Measurements from ENCODE around the gene LARGE1. TPM values are rescaled to one million over a fixed set of nuclear protein-coding genes. Genes with fewer than 3 reads are reported as not detected.
"Not testable (repeated sequence)": the region's sequence is repeated elsewhere in the genome, so short reads cannot be mapped to it uniquely, and the experiment has no call there.

Gene LARGE1
- total RNA-seq, 1 donor from 2014 or later, result 16.4 TPM

GRCh38 chr22:33883961-33884808 is 36.1 kb downstream of the LARGE1 start:
- DNase-seq, result no peak

GRCh38 chr22:33883561-33883960 is 36.7 kb downstream of the LARGE1 start:
- DNase-seq, result no peak

- no peak for DNase-seq
Observed at GRCh38 chr22:33882991-33883390, 37.3 kb downstream of the LARGE1 start.

- no peak for DNase-seq
Observed at GRCh38 chr22:33880986-33881385, 39.3 kb downstream of the LARGE1 start.

- DNase-seq, result no peak
Observed at GRCh38 chr22:33879796-33880195, 40.5 kb downstream of the LARGE1 start.

- DNase-seq, result no peak
Observed at GRCh38 chr22:33875316-33875715, 45.0 kb downstream of the LARGE1 start.

GRCh38 chr22:33874206-33874605 is 46.1 kb downstream of the LARGE1 start:
- no peak for DNase-seq

- no peak for DNase-seq
Observed at GRCh38 chr22:33873666-33874065, 46.6 kb downstream of the LARGE1 start.

- no peak for DNase-seq
Observed at GRCh38 chr22:33873186-33873585, 47.1 kb downstream of the LARGE1 start.

- no peak for DNase-seq
Observed at GRCh38 chr22:33871935-33872334, 48.3 kb downstream of the LARGE1 start.

- DNase-seq, result no peak
Observed at GRCh38 chr22:33869946-33870345, 50.3 kb downstream of the LARGE1 start.

- no peak for DNase-seq
Observed at GRCh38 chr22:33867971-33868370, 52.3 kb downstream of the LARGE1 start.

GRCh38 chr22:33867118-33867866 is 53.0 kb downstream of the LARGE1 start:
- no peak for DNase-seq

GRCh38 chr22:33866511-33866910 is 53.8 kb downstream of the LARGE1 start:
- DNase-seq, result no peak

GRCh38 chr22:33865996-33866395 is 54.3 kb downstream of the LARGE1 start:
- DNase-seq, result no peak

GRCh38 chr22:33865248-33865647 is 55.0 kb downstream of the LARGE1 start:
- DNase-seq, result no peak

- no peak for DNase-seq
Observed at GRCh38 chr22:33864723-33865130, 55.5 kb downstream of the LARGE1 start.

- DNase-seq, result no peak
Observed at GRCh38 chr22:33861216-33861875, 58.9 kb downstream of the LARGE1 start.

- DNase-seq, result no peak
Observed at GRCh38 chr22:33860386-33860785, 59.9 kb downstream of the LARGE1 start.

GRCh38 chr22:33859311-33859710 is 61.0 kb downstream of the LARGE1 start:
- no peak for DNase-seq

- DNase-seq, result not testable (repeated sequence)
Observed at GRCh38 chr22:33858653-33859052, 61.6 kb downstream of the LARGE1 start.

GRCh38 chr22:33857767-33858166 is 62.5 kb downstream of the LARGE1 start:
- DNase-seq, result not testable (repeated sequence)

GRCh38 chr22:33854724-33855123 is 65.6 kb downstream of the LARGE1 start:
- no peak for DNase-seq
